Measurements from ENCODE around the gene PHACTR1.

GRCh38 chr6:12806136-12806535 lies 89.6 kb downstream of the PHACTR1 start:
- no peak for TF ChIP-seq POLR2A (IDR thresholded peaks at IDR 0.05)
- TF ChIP-seq CTCF (IDR thresholded peaks at IDR 0.05), result no peak

All from testis (tissue), 2 donors.